SK-N-SH (cell line): ENCODE data around the gene SRRM1. TPM values are rescaled to one million over a fixed set of nuclear protein-coding genes. Genes with fewer than 3 reads are reported as not detected.
A peak's percentile ranks its signal among the peaks of the same experiment; 100 is the strongest.
"Not testable (repeated sequence)": the region's sequence is repeated elsewhere in the genome, so short reads cannot be mapped to it uniquely, and the experiment has no call there.

Experiments used
- CTCF ChIA-PET: fragments of 300-600, 350-600 bp; formaldehyde crosslinking; extraction: SDS; loops from one replicate; lab custom pipeline; 2021; lab: Yijun Ruan, JAX
- POLR2A ChIA-PET: fragments of 350-600 bp; sonication (Branson Sonifier 250); formaldehyde crosslinking; extraction: SDS; loops from one replicate; lab custom pipeline; 2020; ENCODE audit warnings: antibody characterized with exemption, inconsistent platforms; lab: Yijun Ruan, JAX
- DNase-seq: peaks from one replicate; pipeline ENCODE4 v3.0.0; 2012
- H2AFZ ChIP-seq: fragments of 200-600 bp; sonication (generic); 2 replicates; pipeline ENCODE4 v1.8.1; 2016; ENCODE audit warnings: antibody characterized with exemption, mild to moderate bottlenecking, low read depth
- H3F3A ChIP-seq: fragments of 200-600 bp; sonication (generic); replicated peaks from 2 replicates; pipeline ENCODE3; 2016; ENCODE audit warnings: antibody characterized with exemption, mild to moderate bottlenecking; ENCODE audit not compliant: insufficient read depth
- H3K27ac ChIP-seq, 2 experiments: fragments of 200-500 bp in 1 of 2; fragments of 200-600 bp in 1 of 2; sonication (Bioruptor generic) in 1 of 2; sonication (generic), shearing (Covaris generic) in 1 of 2; 2 replicates each; pipeline versions ENCODE4 v1.5.1 to v1.6.1; 2014 to 2016; ENCODE audit warnings: low read depth in 2 of 2, inconsistent platforms in 1 of 2, low read length in 1 of 2, mild to moderate bottlenecking in 1 of 2, mixed read lengths in 1 of 2
- H3K27me3 ChIP-seq: fragments of 200-600 bp; sonication (generic), shearing (Covaris generic); 2 replicates; pipeline ENCODE4 v1.6.1; 2016; ENCODE audit warnings: mixed run types; ENCODE audit not compliant: insufficient read depth
- H3K36me3 ChIP-seq, 2 experiments: fragments of 200-500 bp in 1 of 2; fragments of 200-600 bp in 1 of 2; sonication (Bioruptor generic) in 1 of 2; sonication (generic) in 1 of 2; replicated peaks in 1 of 2; 2 replicates each; pipeline versions ENCODE3 to v1.5.1; 2014 to 2016; ENCODE audit warnings: low read length in 1 of 2, mild to moderate bottlenecking in 1 of 2; ENCODE audit not compliant: insufficient read depth in 2 of 2, control insufficient read depth in 1 of 2
- H3K4me1 ChIP-seq, 2 experiments: fragments of 200-500 bp in 1 of 2; fragments of 200-600 bp in 1 of 2; sonication (Bioruptor generic) in 1 of 2; sonication (generic), shearing (Covaris generic) in 1 of 2; 2 replicates each; pipeline versions ENCODE4 v1.5.1 to v1.6.1; 2014 to 2016; ENCODE audit warnings: low read depth in 1 of 2, low read length in 1 of 2, mixed run types in 1 of 2; ENCODE audit not compliant: insufficient read depth in 2 of 2, control insufficient read depth in 1 of 2
- H3K4me2 ChIP-seq: fragments of 200-600 bp; sonication (generic), shearing (Covaris generic); 2 replicates; pipeline ENCODE4 v1.6.1; 2017; ENCODE audit warnings: mixed run types
- H3K4me3 ChIP-seq, 2 experiments: fragments of 200-500 bp in 1 of 2; fragments of 200-600 bp in 1 of 2; sonication (Bioruptor generic) in 1 of 2; sonication (generic), shearing (Covaris generic) in 1 of 2; 2 replicates each; pipeline versions ENCODE4 v1.5.1 to v1.8.1; 2014 to 2016; ENCODE audit warnings: low read depth in 2 of 2, inconsistent platforms in 1 of 2, low read length in 1 of 2, mild to moderate bottlenecking in 1 of 2, mixed read lengths in 1 of 2, moderate library complexity in 1 of 2
- H3K79me2 ChIP-seq: fragments of 200-600 bp; sonication (generic); 2 replicates; pipeline ENCODE4 v1.8.1; 2017; ENCODE audit warnings: mild to moderate bottlenecking; ENCODE audit not compliant: insufficient read depth
- H3K9ac ChIP-seq: fragments of 200-600 bp; sonication (generic); 2 replicates; pipeline ENCODE4 v1.6.1; 2017; ENCODE audit warnings: mixed run types
- H3K9me2 ChIP-seq: fragments of 200-600 bp; sonication (generic); 2 replicates; pipeline ENCODE4 v1.6.1; 2017; ENCODE audit warnings: mixed run types
- H3K9me3 ChIP-seq: fragments of 200-600 bp; sonication (generic); 2 replicates; pipeline ENCODE4 v1.6.1; 2017; ENCODE audit warnings: mixed run types, mild to moderate bottlenecking, moderate library complexity
- H4K20me1 ChIP-seq: fragments of 200-600 bp; sonication (generic); 2 replicates; pipeline ENCODE4 v1.6.1; 2017; ENCODE audit warnings: mild to moderate bottlenecking, mixed run types; ENCODE audit not compliant: insufficient read depth
- CHD2 ChIP-seq: fragments of 150-350 bp; IDR thresholded peaks from 2 replicates; pipeline ENCODE4 v1.6.1; 2018; ENCODE audit warnings: low read length; ENCODE audit not compliant: partially characterized antibody
- FOXM1 ChIP-seq: IDR thresholded peaks from 2 replicates; pipeline ENCODE4 v1.4.0; 2012; ENCODE audit warnings: low read depth, mild to moderate bottlenecking
- MEF2A ChIP-seq: IDR thresholded peaks from 2 replicates; pipeline ENCODE4 v1.4.0; 2012; ENCODE audit warnings: low read depth, borderline replicate concordance
- NFIC ChIP-seq: IDR thresholded peaks from 2 replicates; pipeline ENCODE4 v1.4.0; 2012; ENCODE audit warnings: borderline replicate concordance
- RAD21 ChIP-seq: IDR thresholded peaks from 2 replicates; pipeline ENCODE4 v1.6.1; 2012; ENCODE audit warnings: mild to moderate bottlenecking, low read length
- RFX5 ChIP-seq: IDR thresholded peaks from 2 replicates; pipeline ENCODE4 v1.6.1; 2012; ENCODE audit warnings: mild to moderate bottlenecking, improper control_type of control experiment, low read length
- RXRA ChIP-seq: IDR thresholded peaks from 2 replicates; pipeline ENCODE4 v1.4.0; 2012; ENCODE audit warnings: low read depth, mild to moderate bottlenecking, borderline replicate concordance
- SIN3A ChIP-seq: IDR thresholded peaks from 2 replicates; pipeline ENCODE4 v1.6.1; 2012; ENCODE audit warnings: low read depth, mild to moderate bottlenecking, low read length, moderate library complexity, borderline replicate concordance
- TEAD4 ChIP-seq: IDR thresholded peaks from 2 replicates; pipeline ENCODE4 v1.4.0; 2012; ENCODE audit warnings: mild to moderate bottlenecking, borderline replicate concordance; ENCODE audit not compliant: insufficient read depth
- USF1 ChIP-seq: IDR thresholded peaks from 2 replicates; pipeline ENCODE4 v1.4.0; 2012; ENCODE audit warnings: low read depth, borderline replicate concordance
- WGBS: methylation state at CpG from one replicate; pipeline ENCODE4 v1.1.6; 2017; ENCODE audit warnings: low lambda C conversion rate; 5-methylcytosine and 5-hydroxymethylcytosine counted together
- polyA plus RNA-seq, 3 experiments: library from polyadenylated mRNA; depleted of rRNA; stranded (reverse); fragments of >200 nt; gene quantifications; 2 replicates each; pipeline ENCODE4 v1.2.3, GENCODE V29; 2012
- small RNA-seq, 7 experiments: library from RNA; depleted of rRNA; stranded (forward); fragments of <200 nt; gene quantifications; one replicate each; pipeline ENCODE3, GENCODE V24; 2012

The SRRM1 gene
- polyA plus RNA-seq, 1 of the 3 experiments (the other 2 are of a cell fraction): 52.3 TPM

- TF ChIP-seq NFIC: peak; percentile 24; the same call in 1 of the 2 replicates
- TF ChIP-seq TEAD4: no peak
- TF ChIP-seq CHD2: no peak
- TF ChIP-seq USF1: no peak
- TF ChIP-seq FOXM1: no peak
- no peak for TF ChIP-seq RAD21
- no peak for TF ChIP-seq MEF2A
- peak; percentile 95 for TF ChIP-seq RXRA
Measured at GRCh38 chr1:24720152-24720551, 77.0 kb downstream of the SRRM1 start (continued).

GRCh38 chr1:24721533-24721932 lies 78.4 kb downstream of the SRRM1 start:
- no peak for DNase-seq
- POLR2A ChIA-PET: no interaction called here

GRCh38 chr1:24722073-24723035 lies 79.3 kb downstream of the SRRM1 start:
- H3K27me3 ChIP-seq, H3K4me2 ChIP-seq, H4K20me1 ChIP-seq, H3F3A ChIP-seq, POLR2A ChIA-PET, DNase-seq, H3K4me3 ChIP-seq, CTCF ChIA-PET, H3K79me2 ChIP-seq, H2AFZ ChIP-seq, H3K9ac ChIP-seq, H3K9me2 ChIP-seq, H3K36me3 ChIP-seq, H3K27ac ChIP-seq, H3K9me3 ChIP-seq: not testable (repeated sequence)
- peaks cover 3 to 20% of the 10 kb centered on the region in 2 experiments; a peak in 3 of 4 replicates for H3K4me1 ChIP-seq
- 95% methylated on average over 21 of the region's 21 CpGs for WGBS

More at GRCh38 chr1:24721533-24721932, 78.4 kb downstream of the SRRM1 start:
- Histone ChIP-seq H3K4me1 (peaks cover 2 to 17% of the 10 kb centered on the region in 2 experiments; a peak in 3 of 4 replicates), H3F3A (peaks cover 5% of the 10 kb centered on the region), H2AFZ (no peak overlapping the region), H3K36me3 (no peaks in the 10 kb centered on the region), H3K4me3 (no peak overlapping the region), H3K9ac (no peak overlapping the region), H3K79me2 (no peaks in the 10 kb centered on the region), H3K9me2 (no peaks in the 10 kb centered on the region), H3K27me3 (no peaks in the 10 kb centered on the region), H3K27ac (no peak overlapping the region), H3K9me3 (no peaks in the 10 kb centered on the region)
- WGBS: 86% methylated on average over 15 of the region's 31 CpGs
- CTCF ChIA-PET: interaction anchor here (1.0 kb wide), 1 partner anchor 114 kb away, joined by 4 read pairs; no protein-coding TSS in a partner anchor
- no peak for TF ChIP-seq SIN3A
- no peak for TF ChIP-seq RFX5
- TF ChIP-seq, all 33 proteins: peak for 0
- Histone ChIP-seq H4K20me1 (no peaks in the 10 kb centered on the region), H3K4me2 (no peak overlapping the region)

Small RNAs within 50 kb of the gene (small RNA-seq; reads per million reads assigned to genes)
- gene RF00019: 0 reads per million in 7 experiments

Other genes starting within 250 kb of the SRRM1 start
- gene STPG1, start 229.5 kb upstream of the SRRM1 start, polyA plus RNA-seq (2012; rRNA removed): 8.6 and 8.7 TPM in 2 replicates
- gene NIPAL3, start 227.5 kb upstream of the SRRM1 start, polyA plus RNA-seq (2012; rRNA removed): 20.3 and 28.6 TPM in 2 replicates
- gene RCAN3, start 140.5 kb upstream of the SRRM1 start, polyA plus RNA-seq (2012; rRNA removed): 4.8 TPM in 2 replicates
- 0.02 TPM in 1 of 2 replicates, not detected in the other for gene NCMAP, start 87.2 kb upstream of the SRRM1 start, polyA plus RNA-seq (2012; rRNA removed)
- 66.4 and 84.4 TPM in 2 replicates for gene CLIC4, start 102.1 kb downstream of the SRRM1 start, polyA plus RNA-seq (2012; rRNA removed)